Activated CD4-positive, alpha-beta T cell treated with anti-CD3 and anti-CD28 coated beads, Interleukin-2, amount 50 U/mL, for 1 hour (primary cell): ENCODE measurements around the gene SLC25A38.
"Not testable (repeated sequence)": the region's sequence is repeated elsewhere in the genome, so short reads cannot be mapped to it uniquely, and the experiment has no call there.

Experiments used
- DNase-seq: peaks from one replicate; pipeline ENCODE4 v3.0.0-alpha.2; 2020

The SLC25A38 gene, protein sequence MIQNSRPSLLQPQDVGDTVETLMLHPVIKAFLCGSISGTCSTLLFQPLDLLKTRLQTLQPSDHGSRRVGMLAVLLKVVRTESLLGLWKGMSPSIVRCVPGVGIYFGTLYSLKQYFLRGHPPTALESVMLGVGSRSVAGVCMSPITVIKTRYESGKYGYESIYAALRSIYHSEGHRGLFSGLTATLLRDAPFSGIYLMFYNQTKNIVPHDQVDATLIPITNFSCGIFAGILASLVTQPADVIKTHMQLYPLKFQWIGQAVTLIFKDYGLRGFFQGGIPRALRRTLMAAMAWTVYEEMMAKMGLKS

DNA sequence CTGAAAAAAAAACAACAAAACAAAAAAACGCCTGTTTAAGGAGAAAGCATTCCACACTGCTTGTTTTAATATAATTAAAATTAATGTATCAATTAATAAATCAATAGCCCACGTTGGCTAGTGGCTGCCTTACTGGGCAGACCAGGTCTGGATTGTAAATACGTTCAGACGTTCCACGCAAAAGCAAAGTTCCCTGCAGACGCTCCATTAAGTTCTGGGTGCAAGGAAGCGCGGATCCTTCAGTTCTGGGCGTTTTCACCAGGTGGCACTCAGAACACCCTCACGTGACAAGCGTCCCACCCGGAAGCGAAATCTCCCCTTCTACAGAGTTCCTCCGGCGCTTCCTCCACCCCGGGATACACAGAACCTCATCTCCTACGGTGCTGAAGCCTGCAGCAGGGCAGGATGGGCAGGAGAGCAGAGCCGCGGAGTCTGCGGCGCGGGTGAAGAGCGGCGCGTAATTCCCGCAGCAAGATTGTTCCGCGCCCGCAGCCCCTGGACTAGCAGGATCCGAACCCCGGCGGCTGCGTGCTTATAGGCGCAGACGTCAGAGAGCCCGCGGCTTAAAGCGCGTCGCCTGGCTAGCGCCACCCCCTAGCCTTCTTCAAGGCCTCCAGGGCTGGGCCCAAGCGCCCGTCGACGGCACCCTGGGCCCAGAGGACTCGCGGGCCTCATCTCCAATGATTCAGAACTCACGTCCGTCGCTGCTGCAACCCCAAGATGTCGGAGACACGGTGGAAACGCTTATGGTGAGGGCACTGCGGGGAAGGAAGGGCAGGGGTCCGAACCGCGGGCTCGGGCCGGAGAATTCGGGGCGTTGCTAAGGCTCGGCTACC is at the start of gene SLC25A38:
SLC25A38 (plus strand) TSS at position 326 of the 836 bp plus-strand sequence; CDS start at position 681, 355 bp downstream.
- peak; percentile 76 for DNase-seq

DNA sequence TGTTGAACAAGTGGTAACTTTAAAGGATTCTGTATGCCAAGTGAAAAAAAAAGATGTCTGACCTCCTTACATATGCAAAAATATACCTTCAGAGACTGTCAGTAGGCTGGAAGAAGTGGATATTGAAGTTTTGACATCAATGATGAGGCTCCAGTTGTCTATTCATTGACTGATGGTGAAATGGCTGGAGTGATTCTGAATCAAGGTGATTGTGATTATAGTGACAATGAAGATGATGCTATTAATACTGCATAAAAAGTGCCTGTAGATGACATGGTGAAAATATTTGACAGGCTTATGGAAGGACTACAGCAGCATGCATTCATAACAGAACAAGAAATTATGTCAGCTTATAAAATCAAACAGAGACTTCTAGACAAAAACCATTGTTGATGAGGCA is 49.6 kb upstream of the SLC25A38 start:
- no peak for DNase-seq

DNA sequence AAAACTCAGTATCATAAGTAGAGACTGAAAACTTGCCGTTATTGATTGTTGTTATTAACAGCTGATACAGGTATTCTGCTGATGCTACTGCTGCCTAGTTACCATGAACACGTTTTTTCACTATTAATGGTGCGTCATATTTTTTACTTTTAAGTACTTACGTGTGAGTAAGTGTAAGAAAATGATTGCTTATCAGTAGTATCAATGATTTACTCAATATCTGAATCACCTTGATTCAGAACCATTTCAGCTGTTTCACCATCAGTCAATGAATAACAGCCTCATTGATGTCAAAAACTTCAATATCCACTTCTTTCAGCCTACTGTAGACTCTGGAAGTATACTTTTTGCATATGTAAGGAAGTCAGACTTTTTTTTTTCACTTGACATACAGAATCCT is 49.0 kb upstream of the SLC25A38 start:
- DNase-seq, result no peak

DNA sequence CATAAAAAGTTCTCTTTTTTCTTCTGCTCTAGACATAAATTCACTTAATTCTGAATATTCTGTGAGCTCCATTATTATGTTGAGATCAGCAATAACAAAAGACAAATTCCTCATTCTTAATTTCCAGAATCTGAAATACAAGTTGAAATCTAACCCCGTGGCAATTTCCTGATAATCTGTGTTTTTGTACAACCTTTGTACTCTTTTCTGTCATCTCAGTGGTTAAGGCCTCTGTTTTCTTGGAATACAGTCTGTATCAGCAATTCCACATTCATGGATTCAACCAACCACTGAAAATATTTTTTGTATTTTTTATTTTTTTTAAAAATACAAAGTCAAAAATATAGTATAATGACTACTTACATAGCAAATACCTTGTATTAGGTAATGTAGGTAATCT is 45.0 kb upstream of the SLC25A38 start:
- no peak for DNase-seq

DNA sequence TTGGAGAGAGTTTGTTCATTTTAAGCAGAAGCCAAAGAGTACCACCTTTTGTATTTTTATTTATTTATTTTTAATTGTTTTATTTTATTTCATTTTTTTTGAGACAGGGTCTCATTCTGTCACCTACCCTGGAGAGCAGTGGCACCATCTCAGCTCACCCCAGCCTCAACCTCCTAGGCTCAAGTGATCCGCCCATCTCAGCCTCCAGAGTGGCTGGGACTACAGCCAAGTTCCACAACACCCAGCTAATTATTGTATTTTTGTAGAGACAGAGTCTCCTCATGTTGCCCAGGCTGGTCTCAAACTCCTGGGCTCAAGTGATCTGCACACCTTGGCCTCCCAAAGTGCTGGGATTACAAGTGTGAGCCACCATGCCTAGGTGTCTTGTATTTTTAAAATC is 44.1 kb upstream of the SLC25A38 start:
- no peak for DNase-seq

DNA sequence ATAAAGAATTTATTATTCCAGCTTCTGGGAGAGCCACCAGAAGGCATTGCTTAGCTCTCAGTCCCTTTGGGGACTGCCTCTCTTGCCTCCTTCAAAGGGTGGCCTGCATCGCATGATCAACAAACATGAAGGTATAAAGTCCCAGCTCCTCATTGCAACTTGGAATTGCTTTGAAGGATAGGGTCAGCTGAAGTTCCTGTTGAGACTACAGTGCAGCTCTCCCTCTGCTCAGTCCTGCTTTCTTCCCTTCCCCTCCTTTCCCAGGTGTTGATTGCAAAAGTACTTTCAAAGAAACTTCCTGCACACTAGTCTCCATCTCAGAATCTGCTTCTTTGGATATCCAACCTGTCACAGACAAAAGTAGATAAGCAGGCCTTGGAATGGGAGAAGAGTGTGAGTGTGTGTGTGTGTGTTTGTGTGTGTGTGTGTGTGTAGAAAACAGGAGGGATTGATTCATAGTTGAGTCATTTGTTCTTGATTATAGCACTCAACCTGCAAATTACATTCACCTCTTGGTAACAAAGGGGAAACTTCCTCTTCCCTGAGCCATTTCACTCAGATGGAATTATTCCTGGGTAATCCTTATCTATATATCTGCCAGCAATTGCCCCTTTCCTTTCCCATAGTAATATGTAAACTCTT is 40.0 kb upstream of the SLC25A38 start:
- no peak for DNase-seq

DNA sequence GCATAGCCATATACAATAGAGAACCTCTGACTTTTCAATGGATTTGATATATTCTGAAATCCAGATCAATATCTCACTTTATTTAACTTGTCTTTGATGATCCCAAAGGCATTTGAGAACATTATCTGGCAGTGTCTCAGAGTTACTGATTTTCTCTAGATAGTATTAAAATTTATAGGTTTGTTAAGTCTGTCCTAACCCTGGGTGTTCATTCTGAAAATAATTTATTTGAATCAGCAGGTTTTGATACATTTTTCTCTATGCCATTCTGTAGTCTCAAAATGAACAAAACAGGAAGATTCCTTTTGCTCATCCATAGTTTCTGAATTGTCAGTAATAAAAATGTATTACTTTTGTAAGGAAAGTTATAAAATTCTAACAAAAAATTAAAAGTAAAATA is 39.4 kb upstream of the SLC25A38 start:
- DNase-seq, result no peak

DNA sequence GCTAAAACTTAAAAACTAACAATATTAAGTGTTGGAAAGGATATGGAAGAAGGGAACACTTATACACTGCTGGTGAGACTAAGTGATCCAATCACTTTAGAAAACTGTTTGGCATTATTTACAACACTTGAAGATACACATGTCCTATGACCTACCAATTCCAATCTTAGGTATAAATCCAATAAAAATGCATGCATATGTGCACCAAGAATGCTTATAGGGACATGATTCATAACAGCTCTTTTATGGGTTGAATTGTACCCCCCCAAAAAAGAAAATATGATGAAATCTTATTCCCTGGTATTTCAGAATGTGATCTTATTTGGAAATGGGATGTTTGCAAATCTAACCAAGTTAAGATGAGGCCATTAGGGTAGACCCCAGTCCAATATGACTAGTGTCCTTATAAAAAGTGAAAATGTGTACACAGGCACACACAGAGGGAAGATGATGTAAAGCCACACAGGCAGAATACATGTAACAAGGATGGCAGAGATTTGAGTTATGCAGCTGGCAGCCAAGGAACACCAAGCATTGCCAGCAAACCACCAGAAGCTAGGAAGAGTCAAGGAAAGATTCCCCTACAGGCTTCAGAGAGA is 38.3 kb upstream of the SLC25A38 start:
- DNase-seq, result no peak

DNA sequence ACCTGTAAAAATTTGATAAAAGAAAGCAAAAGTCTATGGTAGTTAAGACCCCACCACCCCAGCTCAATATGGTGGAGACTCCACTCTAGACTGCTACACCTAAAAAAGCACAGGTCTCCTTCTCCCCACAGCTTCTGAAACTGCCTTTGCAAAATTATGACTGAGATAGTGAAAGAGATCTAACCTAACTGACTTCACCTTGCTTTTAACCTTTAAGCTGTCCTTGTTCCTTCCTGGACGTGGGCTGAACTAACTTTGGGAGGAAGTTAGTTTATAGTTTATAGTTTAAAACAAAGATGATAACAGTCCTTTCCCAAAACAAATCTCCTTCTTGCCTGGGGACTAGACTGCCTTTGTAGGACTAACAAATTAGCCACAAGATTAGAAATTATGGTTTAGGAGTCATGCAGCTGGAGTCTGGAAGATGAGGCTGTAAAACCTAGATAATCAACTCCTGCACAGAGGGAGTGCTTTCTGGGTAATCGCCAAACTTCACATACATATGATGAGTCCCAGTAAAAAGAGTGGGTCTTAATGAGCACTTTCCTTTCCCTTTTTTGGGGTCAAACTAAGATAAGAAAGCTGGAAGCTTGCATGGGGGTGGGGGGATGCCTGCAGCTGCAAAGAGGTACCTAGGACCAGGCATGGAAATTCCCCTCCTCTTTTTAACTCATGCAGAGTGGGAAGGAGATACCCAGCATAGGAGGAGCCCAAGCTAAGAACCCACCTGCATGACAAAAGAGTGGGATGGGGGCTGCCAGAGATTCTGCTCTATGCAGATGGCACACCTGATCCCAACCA is 36.2 kb upstream of the SLC25A38 start:
- DNase-seq, result no peak

DNA sequence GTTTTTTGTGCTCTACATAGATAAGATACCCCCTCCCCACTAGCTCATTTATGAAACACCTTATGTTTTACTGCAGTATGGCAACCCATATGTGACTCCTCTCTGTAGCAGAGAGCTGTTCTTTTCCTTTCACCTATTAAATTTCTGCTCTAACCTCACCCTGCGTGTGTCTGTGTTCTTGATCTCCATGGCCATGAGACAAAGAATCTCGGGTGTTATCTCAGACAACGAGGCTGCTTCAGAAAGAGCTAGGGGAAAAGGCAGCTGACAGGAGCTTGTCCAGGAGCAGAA is 35.6 kb upstream of the SLC25A38 start:
- no peak for DNase-seq

DNA sequence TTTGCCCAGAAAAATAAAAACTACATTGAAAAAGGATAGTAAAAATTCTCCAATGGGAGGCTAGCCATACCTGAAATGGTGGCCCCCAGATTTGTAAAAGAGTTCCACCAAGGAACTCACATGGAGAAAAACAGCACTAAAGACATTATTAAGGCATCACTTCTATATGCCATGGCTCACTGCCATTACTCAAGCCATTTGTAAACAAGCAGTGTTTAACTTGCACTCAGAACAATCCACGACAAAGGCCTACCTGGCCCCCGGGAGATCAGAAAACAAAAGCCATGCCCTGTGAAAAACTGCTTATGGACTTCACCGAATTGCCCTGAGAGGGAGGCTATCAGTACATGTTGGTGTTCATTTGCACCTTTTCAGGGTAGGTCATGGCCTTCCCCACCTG is 34.1 kb upstream of the SLC25A38 start:
- no peak for DNase-seq

DNA sequence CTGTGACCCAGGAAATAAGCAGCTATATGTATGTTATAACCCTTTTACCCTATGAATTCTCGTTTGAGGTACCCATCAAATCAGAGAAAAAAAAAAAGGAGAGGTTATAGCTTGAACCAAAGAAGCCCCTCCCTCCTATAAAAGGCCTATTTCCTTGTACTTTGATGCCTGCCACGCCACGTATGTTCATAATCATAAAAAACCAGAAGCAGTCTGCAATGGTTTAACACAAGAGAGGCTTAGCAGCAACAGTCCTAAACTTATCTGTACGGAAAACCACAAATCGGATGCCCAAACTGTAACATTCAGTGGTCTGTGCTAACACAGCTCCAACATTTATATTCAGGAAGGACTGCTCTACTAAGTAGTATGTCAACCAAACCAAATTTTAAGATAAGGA is 32.5 kb upstream of the SLC25A38 start:
- no peak for DNase-seq

DNA sequence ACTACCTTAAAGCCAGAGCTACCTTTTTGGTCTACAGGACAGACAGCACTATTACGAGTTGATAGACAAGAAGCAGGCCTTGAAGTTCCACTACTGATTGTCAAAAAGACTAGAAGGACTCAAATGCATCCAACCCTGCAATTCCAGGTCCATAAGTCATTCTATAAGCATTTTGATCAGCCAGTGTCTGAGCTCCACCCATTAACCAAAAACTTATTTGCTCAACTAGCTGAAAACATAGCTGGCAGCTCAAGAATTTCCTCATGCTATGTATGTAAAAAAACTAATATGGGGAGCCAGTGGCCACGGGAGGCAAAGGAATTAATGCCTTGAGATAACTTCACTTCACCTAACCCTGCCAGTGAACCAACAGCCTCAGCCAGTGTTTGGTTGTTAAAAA is 32.0 kb upstream of the SLC25A38 start:
- DNase-seq, result not testable (repeated sequence)

DNA sequence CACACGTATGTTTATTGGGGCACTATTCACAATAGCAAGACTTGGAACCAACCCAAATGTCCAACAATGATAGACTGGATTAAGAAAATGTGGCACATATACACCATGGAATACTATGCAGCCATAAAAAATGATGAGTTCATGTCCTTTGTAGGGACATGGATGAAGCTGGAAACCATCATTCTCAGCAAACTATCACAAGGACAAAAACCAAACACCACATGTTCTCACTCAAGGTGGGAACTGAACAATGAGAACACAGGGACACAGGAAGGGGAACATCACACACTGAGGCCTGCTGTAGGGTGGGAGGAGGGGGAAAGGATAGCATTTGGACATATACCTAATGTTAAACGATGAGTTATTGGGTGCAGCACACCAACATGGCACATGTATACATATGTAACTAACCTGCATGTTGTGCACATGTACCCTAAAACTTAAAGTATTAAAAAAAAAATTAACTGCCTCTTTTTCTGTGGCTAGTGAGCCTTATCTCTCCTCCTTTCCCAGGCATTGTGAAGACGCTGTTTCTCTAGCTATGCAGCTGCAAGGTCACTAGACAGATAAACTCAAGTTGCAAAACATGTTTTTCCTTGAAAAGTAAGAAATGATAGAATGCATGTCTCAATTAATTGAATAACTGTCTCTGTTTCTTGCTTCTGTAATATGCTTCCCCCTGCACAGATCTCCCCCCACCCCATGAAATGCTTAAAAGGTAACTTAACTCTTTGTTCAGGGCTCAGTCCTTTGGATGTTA is 29.8 kb upstream of the SLC25A38 start:
- DNase-seq, result not testable (repeated sequence)

DNA sequence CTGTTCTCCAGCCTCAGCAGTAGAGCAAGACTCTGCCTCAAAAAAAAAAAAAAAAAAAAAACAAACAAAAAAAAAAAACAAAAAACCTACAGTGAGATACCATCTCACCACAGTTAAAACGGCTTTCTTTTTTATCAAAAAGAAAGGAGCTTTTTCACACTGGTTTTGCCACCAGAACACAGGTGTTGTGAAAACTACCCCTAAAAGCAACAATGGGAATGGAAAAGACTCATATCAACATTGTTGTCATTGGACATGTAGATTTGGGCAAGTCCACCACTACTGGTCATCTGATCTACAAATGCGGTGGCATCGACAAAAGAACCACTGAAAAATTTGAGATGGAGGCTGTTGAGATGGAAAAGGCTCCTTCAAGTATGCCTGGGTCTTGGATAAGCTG is 24.8 kb upstream of the SLC25A38 start:
- DNase-seq, result no peak

DNA sequence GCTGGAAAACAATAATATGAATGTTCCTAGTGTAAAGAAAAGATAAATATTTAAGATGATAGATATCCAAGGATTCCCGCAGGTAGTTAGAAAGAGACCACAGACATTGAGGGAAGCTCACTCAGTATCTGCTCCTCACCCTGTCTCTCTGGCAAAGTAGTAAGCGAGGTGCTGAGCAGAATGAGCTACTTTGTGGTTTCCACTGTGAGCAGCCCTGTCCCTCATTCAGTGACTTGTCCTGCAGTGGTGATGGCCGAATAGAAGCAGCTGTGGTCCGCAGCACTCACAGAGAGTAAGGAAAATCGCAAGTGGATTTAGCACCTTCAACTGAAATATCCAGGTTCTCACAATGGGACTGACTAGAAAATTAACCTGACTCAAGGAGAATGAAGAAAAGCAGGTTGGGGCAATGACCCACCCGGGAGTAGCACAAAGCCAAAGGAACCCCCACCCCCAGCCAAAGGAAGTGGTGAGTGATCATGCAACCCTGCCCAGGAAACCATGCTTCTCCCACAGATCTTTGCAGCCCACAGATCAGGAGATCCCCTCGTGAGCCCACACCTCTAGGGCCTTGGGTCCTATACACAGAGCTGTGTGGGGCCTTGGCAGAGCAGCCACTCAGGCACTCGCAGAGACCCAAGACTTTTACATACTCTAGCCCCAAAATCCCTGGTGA is 21.8 kb upstream of the SLC25A38 start:
- DNase-seq, result no peak

DNA sequence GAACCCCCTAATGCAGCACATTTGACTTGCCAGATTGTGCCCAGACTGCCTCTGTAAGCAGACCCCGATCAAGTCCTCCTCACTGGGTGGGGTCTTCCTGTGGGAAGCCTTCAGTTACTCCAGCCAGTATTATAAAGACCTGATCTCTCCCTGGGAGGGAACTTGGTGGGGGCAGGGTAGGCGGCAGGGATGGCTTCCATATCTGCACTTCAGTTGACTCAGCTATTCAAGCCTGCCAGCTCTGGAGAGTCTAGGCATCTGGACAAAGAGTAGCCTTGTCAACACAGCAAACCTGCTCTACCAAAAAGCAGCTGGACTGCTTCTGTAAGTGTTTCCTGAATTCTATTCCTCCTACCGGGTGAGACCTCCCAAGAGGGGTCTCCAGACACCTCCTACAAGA is 21.0 kb upstream of the SLC25A38 start:
- no peak for DNase-seq

DNA sequence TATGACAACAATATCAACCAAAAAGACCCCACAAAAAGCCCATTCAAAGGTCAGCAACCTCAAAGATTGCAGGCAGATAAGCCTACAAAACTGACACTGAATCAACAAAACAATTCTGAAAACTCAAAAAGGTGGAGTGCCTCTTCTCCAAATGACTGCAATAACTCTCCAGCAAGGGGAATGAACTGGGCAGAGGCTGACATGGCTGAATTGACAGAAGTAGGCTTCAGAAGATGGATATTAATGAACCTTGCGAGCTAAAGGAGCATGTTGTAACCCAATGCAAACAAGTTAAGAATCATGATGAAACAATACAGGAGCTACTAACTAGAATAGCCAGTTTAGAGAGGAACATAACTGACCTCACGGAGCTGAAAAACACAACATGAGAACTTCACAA is 20.4 kb upstream of the SLC25A38 start:
- no peak for DNase-seq

DNA sequence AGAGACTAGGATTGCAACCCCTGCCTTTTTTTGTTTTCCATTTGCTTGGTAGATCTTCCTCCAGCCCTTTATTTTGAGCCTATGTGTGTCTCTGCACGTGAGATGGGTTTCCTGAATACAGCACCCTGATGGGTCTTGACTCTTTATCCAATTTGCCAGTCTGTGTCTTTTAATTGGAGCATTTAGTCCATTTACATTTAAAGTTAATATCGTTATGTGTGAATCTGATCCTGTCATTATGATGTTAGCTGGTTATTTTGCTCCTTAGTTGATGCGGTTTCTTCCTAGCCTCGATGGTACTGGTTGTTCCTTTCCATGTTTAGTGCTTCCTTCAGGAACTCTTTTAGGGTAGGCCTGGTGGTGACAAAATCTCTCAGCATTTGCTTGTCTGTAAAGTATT is 12.7 kb upstream of the SLC25A38 start:
- not testable (repeated sequence) for DNase-seq

DNA sequence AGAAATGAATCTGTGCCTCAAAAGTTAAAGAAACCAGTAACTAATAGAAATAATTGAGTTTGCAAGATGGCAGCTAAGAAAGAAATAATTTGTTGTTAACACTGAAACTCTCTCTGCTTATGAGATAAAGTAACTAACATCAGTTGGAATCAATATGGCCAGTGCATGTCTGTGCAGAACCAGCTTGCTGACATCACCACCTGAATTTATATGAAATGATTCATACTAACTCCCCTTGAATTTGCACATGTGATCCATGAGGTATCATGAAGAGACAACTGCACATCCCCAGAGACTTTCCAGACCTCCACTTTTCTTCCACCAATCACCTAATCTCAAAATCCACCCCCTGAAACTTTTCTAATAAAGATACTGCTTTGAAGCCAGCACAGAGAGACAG is 10.3 kb upstream of the SLC25A38 start:
- no peak for DNase-seq

DNA sequence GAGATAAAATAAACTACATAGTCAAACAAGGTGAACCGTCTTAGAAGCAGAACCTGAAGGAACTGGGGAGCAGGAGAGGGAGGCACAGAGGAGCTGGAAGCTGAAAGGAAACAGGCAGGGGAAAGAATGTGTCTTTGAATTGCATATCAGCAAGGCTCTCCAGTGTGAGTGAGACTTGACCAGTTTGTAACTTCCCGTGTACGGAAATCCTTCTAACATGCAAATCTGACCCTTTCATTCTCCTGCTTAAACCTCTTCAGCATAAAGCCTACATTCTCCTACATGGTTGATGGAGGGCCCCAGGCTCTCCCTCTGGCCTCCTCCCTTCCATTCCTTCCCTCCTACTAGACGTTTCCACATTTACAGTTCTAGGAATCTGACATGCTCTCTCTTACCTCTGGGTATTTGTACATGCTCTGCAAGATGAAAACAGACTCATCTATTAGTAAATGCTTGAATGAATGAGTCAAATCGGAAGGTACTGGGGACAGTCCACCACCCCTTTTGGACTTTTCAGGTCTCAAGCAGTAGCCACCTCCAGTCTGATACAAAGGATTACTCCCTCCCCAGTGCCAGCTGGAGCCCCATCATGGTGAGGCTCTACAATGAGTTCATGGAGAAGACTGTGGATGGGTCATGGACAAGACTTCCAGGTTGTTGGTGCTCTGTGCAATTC is 6.1 kb upstream of the SLC25A38 start:
- DNase-seq, result no peak
